Stomach (tissue), 9 donors: ENCODE results near the gene C16orf54. TPM values are rescaled to one million over a fixed set of nuclear protein-coding genes. Genes with fewer than 3 reads are reported as not detected.
A peak's percentile ranks its signal among the peaks of the same experiment; 100 is the strongest.

ENCODE experiments used
- DNase-seq, 2 donors: peaks; one replicate each; pipeline versions ENCODE4 v3.0.0 to v3.0.0-alpha.2; 2013 to 2019
- H3K27ac ChIP-seq, 5 donors: fragments of 200-600 bp in 4 of 5; sonication (generic) in 4 of 5; one replicate each; pipeline ENCODE4 v1.5.1; 2013 to 2019; ENCODE audit warnings: mild to moderate bottlenecking in 1 of 5, moderate library complexity in 1 of 5
- H3K27me3 ChIP-seq, 3 donors: fragments of 200-600 bp; sonication (generic); one replicate each; pipeline ENCODE4 v1.5.1; 2017 to 2019; ENCODE audit warnings: mixed run types in 1 of 3
- H3K36me3 ChIP-seq, 4 donors: fragments of 200-600 bp; sonication (generic); 1 replicate in 3 of 4; 2 replicates in 1 of 4; pipeline ENCODE4 v1.5.1; 2016 to 2019
- H3K4me1 ChIP-seq, 4 donors: fragments of 200-600 bp; sonication (generic); one replicate each; pipeline ENCODE4 v1.5.1; 2016 to 2019
- H3K4me3 ChIP-seq, 4 donors: fragments of 200-600 bp; sonication (generic) in 3 of 4; one replicate each; pipeline ENCODE4 v1.5.1; 2016 to 2019; ENCODE audit warnings: mild to moderate bottlenecking in 1 of 4
- H3K9me3 ChIP-seq, 4 donors: fragments of 200-600 bp; sonication (generic); one replicate each; pipeline ENCODE4 v1.5.1; 2016 to 2019
- CTCF ChIP-seq, 7 experiments: fragments of 450-650 bp in 4 of 7; fragments of 200-600 bp in 3 of 7; sonication (generic) in 3 of 7; IDR thresholded peaks; one replicate each; pipeline ENCODE4 v1.5.1; 2016 to 2019; ENCODE audit warnings: antibody characterized with exemption in 7 of 7, control low read depth in 2 of 7, mild to moderate bottlenecking in 1 of 7
- EP300 ChIP-seq: sonication (generic); formaldehyde crosslinking; IDR thresholded peaks from one replicate; pipeline ENCODE4 v1.6.1; 2017; ENCODE audit warnings: antibody characterized with exemption
- POLR2A ChIP-seq, 4 donors: fragments of 450-650 bp; IDR thresholded peaks; one replicate each; pipeline ENCODE4 v1.6.1; 2016; ENCODE audit warnings: antibody characterized with exemption in 4 of 4, control low read depth in 2 of 4, mild to moderate bottlenecking in 1 of 4, moderate library complexity in 1 of 4
- POLR2AphosphoS5 ChIP-seq, 3 donors: sonication (generic); formaldehyde crosslinking; IDR thresholded peaks; one replicate each; pipeline ENCODE4 v1.6.1; 2016; ENCODE audit warnings: antibody characterized with exemption in 3 of 3
- WGBS, 5 donors: extraction: QIAGEN DNeasy Blood & Tissue Kit in 3 of 5; methylation state at CpG; one replicate each; pipeline versions ENCODE4 v1.1.5 to v1.1.7; 2013 to 2018; 5-methylcytosine and 5-hydroxymethylcytosine counted together
- intact Hi-C: fragments of 100-400 bp; cut with DNase I; formaldehyde crosslinking; loops from one replicate; pipeline ENCODE4 v1.15.1; 2023; ENCODE audit warnings: low total_unique reads
- polyA plus RNA-seq, 3 donors: library from polyadenylated mRNA; stranded (reverse); fragments of 200-250 nt; gene quantifications; one replicate each; pipeline ENCODE4 v1.2.3, GENCODE V29; 2013
- total RNA-seq, 5 donors: library from RNA; depleted of rRNA; stranded (reverse); fragments of >200 nt; gene quantifications; one replicate each; pipeline versions ENCODE4 v1.1.0 to v1.2.3, GENCODE V29; 2014 to 2016
- donor health status: healthy with polysubstance abuse.
- donor health status: Bipolar disorder and iron deficiency.
- donor health status: healthy.

The C16orf54 gene
- total and polyA plus RNA-seq, 8 donors: 0.37 to 3.5 (median 0.96) TPM; not detected in 2

- 32 to 46% (median 37%) methylated on average over 2 of the region's 2 CpGs for WGBS, 5 donors
- no peak overlapping the region for H3K27ac ChIP-seq
- intact Hi-C loops: no loop called here
These were observed 7.3 kb downstream of the C16orf54 start for GRCh38 chr16:29738514-29738913.

GRCh38 chr16:29737713-29738112, 8.1 kb downstream of the C16orf54 start:
- peaks cover 0 to 21% (median 0%) of the 10 kb centered on the region in 3 donors for H3K27me3 ChIP-seq
- H3K36me3 ChIP-seq: no peaks in the 10 kb centered on the region
- no peak for TF ChIP-seq CTCF (IDR thresholded peaks at IDR 0.05)
- no peak for TF ChIP-seq EP300
- TF ChIP-seq POLR2A (IDR thresholded peaks at IDR 0.05): no peak
- TF ChIP-seq POLR2AphosphoS5 (IDR thresholded peaks at IDR 0.05): no peak
- no peaks in the 10 kb centered on the region for H3K4me1 ChIP-seq
- H3K4me3 ChIP-seq: no peak overlapping the region
- DNase-seq: no peak
- no peaks in the 10 kb centered on the region for H3K9me3 ChIP-seq
- H3K27ac ChIP-seq: no peak overlapping the region
- intact Hi-C loops: no loop called here
- 35 to 45% (median 42%) methylated on average over 5 of the region's 5 CpGs for WGBS, 5 donors

More at GRCh38 chr16:29738514-29738913, 7.3 kb downstream of the C16orf54 start:
- TF ChIP-seq CTCF (IDR thresholded peaks at IDR 0.05) (no peak), POLR2AphosphoS5 (IDR thresholded peaks at IDR 0.05) (no peak), POLR2A (IDR thresholded peaks at IDR 0.05) (no peak), EP300 (no peak)
- DNase-seq: peak in 1 of 2 donors; percentile 64
- H3K9me3 ChIP-seq: no peaks in the 10 kb centered on the region
- H3K36me3 ChIP-seq: no peaks in the 10 kb centered on the region
- H3K4me3 ChIP-seq: no peak overlapping the region
- H3K4me1 ChIP-seq: no peaks in the 10 kb centered on the region
- H3K27me3 ChIP-seq: peaks cover 0 to 21% (median 0%) of the 10 kb centered on the region in 3 donors

GRCh38 chr16:29736764-29737163, 9.0 kb downstream of the C16orf54 start:
- Histone ChIP-seq H3K27me3 (peaks cover 0 to 21% (median 0%) of the 10 kb centered on the region in 3 donors), H3K4me3 (no peak overlapping the region), H3K27ac (no peak overlapping the region), H3K4me1 (no peaks in the 10 kb centered on the region), H3K36me3 (no peaks in the 10 kb centered on the region), H3K9me3 (no peaks in the 10 kb centered on the region)
- 69 to 81% (median 74%) methylated on average over 6 of the region's 6 CpGs for WGBS, 5 donors
- TF ChIP-seq POLR2A (IDR thresholded peaks at IDR 0.05): no peak
- TF ChIP-seq POLR2AphosphoS5 (IDR thresholded peaks at IDR 0.05): no peak
- no peak for TF ChIP-seq CTCF (IDR thresholded peaks at IDR 0.05)
- TF ChIP-seq EP300: no peak
- DNase-seq: no peak
- intact Hi-C loops: no loop called here

- no peaks in the 10 kb centered on the region for H3K9me3 ChIP-seq
- H3K4me3 ChIP-seq: no peak overlapping the region
- intact Hi-C loops: no loop called here
- H3K27ac ChIP-seq: no peak overlapping the region
- 40 to 58% (median 44%) methylated on average over 5 of the region's 5 CpGs for WGBS, 5 donors
- no peaks in the 10 kb centered on the region for H3K4me1 ChIP-seq
- no peaks in the 10 kb centered on the region for H3K36me3 ChIP-seq
- DNase-seq: no peak
- peaks cover 0 to 21% (median 0%) of the 10 kb centered on the region in 3 donors for H3K27me3 ChIP-seq
- TF ChIP-seq CTCF (IDR thresholded peaks at IDR 0.05) (no peak), POLR2A (IDR thresholded peaks at IDR 0.05) (no peak), EP300 (no peak), POLR2AphosphoS5 (IDR thresholded peaks at IDR 0.05) (no peak)
These were observed 9.7 kb downstream of the C16orf54 start for GRCh38 chr16:29736112-29736511.
